Suprapubic skin (tissue), 4 donors: ENCODE measurements around the gene SMTNL2.

Experiments
- EP300 ChIP-seq: sonication (generic); formaldehyde crosslinking; IDR thresholded peaks from one replicate; pipeline ENCODE4 v1.6.1; 2017; ENCODE audit warnings: antibody characterized with exemption
- POLR2AphosphoS5 ChIP-seq, 3 donors: sonication (generic); formaldehyde crosslinking; IDR thresholded peaks; one replicate each; pipeline ENCODE4 v1.6.1; 2017; ENCODE audit warnings: antibody characterized with exemption in 3 of 3
- TF ChIP-seq, protein P1 (sequence below), 2 donors: fragments of 200-600 bp in 1 of 2; fragments of 450-650 bp in 1 of 2; sonication (generic) in 1 of 2; IDR thresholded peaks; one replicate each; pipeline ENCODE4 v1.5.1; 2016 to 2019; ENCODE audit warnings: antibody characterized with exemption in 2 of 2, mild to moderate bottlenecking in 1 of 2, moderate library complexity in 1 of 2

DNA sequence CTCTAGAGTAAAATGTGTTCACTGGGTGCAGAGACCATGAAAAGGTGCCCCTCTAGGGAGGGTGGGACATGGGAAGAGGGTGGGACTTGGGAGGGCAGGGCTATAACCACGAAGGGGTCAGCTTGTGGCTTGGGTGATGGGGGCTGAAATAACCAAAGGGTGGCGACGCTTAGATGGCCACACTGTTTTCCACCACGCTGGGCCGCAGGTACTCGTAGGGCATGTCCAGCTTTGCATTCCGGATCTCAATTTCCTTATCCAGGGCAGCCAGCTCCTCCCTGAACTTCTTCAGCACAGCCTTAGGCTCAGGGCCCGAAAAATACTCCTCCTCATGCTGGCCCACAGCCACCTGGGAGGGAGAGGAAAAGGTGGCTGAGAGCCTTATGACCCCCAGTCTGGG is 47.1 kb downstream of the SMTNL2 start:
- TF ChIP-seq, protein P1, sequence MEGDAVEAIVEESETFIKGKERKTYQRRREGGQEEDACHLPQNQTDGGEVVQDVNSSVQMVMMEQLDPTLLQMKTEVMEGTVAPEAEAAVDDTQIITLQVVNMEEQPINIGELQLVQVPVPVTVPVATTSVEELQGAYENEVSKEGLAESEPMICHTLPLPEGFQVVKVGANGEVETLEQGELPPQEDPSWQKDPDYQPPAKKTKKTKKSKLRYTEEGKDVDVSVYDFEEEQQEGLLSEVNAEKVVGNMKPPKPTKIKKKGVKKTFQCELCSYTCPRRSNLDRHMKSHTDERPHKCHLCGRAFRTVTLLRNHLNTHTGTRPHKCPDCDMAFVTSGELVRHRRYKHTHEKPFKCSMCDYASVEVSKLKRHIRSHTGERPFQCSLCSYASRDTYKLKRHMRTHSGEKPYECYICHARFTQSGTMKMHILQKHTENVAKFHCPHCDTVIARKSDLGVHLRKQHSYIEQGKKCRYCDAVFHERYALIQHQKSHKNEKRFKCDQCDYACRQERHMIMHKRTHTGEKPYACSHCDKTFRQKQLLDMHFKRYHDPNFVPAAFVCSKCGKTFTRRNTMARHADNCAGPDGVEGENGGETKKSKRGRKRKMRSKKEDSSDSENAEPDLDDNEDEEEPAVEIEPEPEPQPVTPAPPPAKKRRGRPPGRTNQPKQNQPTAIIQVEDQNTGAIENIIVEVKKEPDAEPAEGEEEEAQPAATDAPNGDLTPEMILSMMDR (IDR thresholded peaks at IDR 0.05): no peak
- TF ChIP-seq POLR2AphosphoS5 (IDR thresholded peaks at IDR 0.05) (no peak), EP300 (no peak)
